GM19238 (cell line): ENCODE measurements around the gene NKX6-2.
"Not testable (repeated sequence)": the region's sequence is repeated elsewhere in the genome, so short reads cannot be mapped to it uniquely, and the experiment has no call there.

Experiments
- DNase-seq: peaks from one replicate; pipeline ENCODE4 v3.0.0; 2011; ENCODE audit warnings: low spot score; ENCODE audit not compliant: insufficient read length

NKX6-2 gene

GRCh38 chr10:132780356-132780755 is 5.6 kb downstream of the NKX6-2 start:
- no peak for DNase-seq

GRCh38 chr10:132779549-132780294 is 6.2 kb downstream of the NKX6-2 start:
- DNase-seq = no peak

GRCh38 chr10:132777441-132777840 is 8.5 kb downstream of the NKX6-2 start:
- no peak for DNase-seq

GRCh38 chr10:132776821-132777220 is 9.1 kb downstream of the NKX6-2 start:
- DNase-seq = no peak

DNA sequence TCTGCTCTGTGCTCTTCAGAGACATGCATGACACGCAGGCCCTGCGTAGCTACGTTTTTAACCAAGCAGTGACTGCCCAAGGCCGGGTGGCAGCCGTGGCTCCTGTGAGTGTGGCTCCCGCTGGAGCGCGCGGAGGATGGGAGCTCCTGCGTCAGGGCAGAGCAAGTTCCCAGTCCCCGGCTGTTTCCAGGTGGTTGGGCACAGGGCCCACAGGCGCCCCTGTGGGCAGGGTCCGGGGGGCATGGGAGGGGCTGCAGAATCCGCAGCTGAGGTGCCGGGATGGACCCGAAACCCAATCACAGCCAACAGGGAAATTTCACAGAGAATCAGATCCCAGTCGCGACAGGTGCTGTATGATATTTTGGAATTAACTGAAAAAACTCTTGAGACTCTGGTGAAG is 9.8 kb downstream of the NKX6-2 start:
- DNase-seq = no peak

GRCh38 chr10:132774902-132775863 is 10.8 kb downstream of the NKX6-2 start:
- no peak for DNase-seq

GRCh38 chr10:132774181-132774901 is 11.6 kb downstream of the NKX6-2 start:
- no peak for DNase-seq

GRCh38 chr10:132772816-132773215 is 13.1 kb downstream of the NKX6-2 start:
- not testable (repeated sequence) for DNase-seq

GRCh38 chr10:132770061-132771021 is 15.6 kb downstream of the NKX6-2 start:
- no peak for DNase-seq

- DNase-seq = no peak
Measured at GRCh38 chr10:132768346-132769248, 17.4 kb downstream of the NKX6-2 start.

- no peak for DNase-seq
Measured at GRCh38 chr10:132766291-132766690, 19.7 kb downstream of the NKX6-2 start.

DNA sequence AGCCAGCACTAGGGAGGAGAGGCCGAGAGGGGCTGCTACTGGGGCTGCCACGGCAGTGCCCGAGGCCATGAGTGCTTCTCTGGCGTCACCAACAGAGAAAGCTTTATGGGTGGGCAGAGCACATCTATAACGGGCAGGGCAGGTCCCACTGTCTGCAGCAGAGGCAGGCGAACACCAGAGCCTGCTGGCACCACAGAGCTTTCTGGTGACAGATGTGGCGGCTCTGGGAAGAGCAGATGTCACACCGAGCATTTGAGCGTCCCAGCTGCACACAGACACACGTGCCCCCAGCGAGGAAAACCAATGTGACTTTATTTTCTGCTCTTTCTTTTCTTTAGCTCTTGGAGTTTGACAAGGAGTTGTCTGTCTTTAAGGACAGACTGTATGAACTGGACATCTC is 20.5 kb downstream of the NKX6-2 start:
- no peak for DNase-seq

GRCh38 chr10:132764108-132764507 is 21.8 kb downstream of the NKX6-2 start:
- no peak for DNase-seq

GRCh38 chr10:132763545-132763944 is 22.4 kb downstream of the NKX6-2 start:
- no peak for DNase-seq

DNA sequence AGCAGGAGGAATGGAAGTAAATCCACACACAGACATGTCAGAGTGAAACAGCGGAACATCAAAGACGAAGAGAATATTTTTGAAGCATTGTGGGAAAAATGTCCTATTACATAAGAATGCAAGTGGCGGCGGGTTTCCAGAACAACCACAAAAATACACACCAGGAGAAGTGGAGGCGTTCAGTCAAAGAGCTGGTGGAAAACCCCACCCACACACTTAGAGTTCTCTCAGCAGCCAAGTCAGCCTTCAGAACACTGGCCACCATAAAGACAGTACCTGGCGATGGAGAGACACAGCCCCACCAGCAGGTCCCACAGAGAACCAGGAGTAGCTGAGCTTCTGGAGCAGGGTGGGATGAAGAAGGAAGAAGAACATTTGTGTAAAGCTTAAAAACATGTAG is 23.7 kb downstream of the NKX6-2 start:
- DNase-seq = no peak

DNA sequence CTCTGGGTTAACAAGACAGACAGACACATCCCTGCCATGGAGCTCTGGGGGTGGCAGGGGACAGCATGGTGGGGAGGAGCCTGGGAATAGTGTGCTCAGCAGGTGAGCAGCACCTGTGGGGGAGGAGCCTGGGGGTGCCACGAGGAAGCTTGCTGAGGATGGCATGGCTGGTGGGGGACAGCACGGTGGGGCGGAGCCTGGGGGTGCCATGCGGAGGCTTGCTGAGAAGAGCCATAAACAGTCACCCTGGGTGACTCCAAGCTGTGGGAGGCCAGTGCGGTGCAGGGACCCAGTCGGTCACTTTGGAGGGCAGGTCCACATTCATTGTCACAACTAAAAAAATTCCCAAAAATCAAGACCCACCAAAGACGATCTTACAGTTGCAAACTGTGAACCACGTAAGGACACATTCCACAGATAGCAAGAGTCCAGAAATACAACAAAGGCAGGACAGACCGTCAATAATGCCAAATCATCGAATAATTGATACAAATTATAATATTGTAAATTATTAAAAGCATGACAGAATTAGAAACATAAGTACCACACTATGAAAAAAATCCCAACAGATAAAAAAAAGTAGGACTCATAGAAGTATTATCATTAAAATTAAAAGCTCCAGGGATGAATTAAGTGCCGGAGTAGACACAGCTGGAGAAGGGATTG is 24.4 kb downstream of the NKX6-2 start:
- no peak for DNase-seq

DNA sequence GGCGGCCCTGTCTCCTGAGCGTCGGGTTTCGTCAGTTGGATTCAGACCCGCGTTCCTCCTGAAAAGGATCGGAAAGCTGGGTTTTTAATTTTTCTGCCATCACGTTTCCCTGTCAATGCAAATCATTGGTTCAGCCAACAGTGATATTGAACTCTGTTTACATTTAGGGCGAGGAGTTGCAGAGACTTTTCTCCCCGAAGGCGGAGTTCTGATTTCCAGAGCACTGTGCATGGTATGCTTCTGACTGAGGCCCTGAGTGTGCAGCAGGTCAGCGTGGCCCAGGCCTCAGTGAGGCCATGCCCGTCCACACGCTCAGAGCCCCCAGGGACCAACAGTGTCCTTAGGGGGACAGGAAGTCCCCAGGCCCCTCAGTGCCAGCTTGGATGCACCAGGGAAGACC is 27.1 kb downstream of the NKX6-2 start:
- no peak for DNase-seq

GRCh38 chr10:132757171-132757570 is 28.8 kb downstream of the NKX6-2 start:
- DNase-seq = no peak

GRCh38 chr10:132756591-132756990 is 29.4 kb downstream of the NKX6-2 start:
- no peak for DNase-seq
